Measurements from ENCODE around the gene LRRC32.

The LRRC32 gene

DNA sequence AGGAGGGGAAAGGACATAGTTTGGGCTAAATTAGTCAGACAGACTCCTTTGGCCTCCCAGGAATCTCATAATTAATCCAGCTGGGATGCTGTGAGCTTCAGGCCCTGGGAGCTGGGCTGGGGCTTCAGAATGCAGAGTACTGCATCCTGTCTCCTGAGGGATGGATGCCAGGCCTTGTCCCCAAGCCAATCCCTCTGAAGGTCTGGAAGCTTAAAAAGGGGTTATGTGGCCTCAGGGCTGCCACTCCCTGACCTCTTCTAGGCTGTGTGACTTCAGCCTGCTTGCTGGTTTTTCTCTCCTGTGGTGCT, 6.9 kb upstream of the LRRC32 start:
- no peak for DNase-seq

- DNase-seq: no peak
Observed at GRCh38 chr11:76676636-76677457, 6.3 kb upstream of the LRRC32 start.

- DNase-seq: no peak
Observed at GRCh38 chr11:76674517-76675400, 4.2 kb upstream of the LRRC32 start.

- DNase-seq: no peak
Observed at GRCh38 chr11:76673176-76674142, 2.9 kb upstream of the LRRC32 start.

GRCh38 chr11:76672431-76673175, 2.1 kb upstream of the LRRC32 start:
- no peak for DNase-seq

- no peak for DNase-seq
Observed at GRCh38 chr11:76671626-76672309, 1.2 kb upstream of the LRRC32 start.

GRCh38 chr11:76671237-76671592, 668 bp upstream of the LRRC32 start:
- DNase-seq: no peak

GRCh38 chr11:76669901-76670484, 554 bp downstream of the LRRC32 start:
- DNase-seq: no peak

DNA sequence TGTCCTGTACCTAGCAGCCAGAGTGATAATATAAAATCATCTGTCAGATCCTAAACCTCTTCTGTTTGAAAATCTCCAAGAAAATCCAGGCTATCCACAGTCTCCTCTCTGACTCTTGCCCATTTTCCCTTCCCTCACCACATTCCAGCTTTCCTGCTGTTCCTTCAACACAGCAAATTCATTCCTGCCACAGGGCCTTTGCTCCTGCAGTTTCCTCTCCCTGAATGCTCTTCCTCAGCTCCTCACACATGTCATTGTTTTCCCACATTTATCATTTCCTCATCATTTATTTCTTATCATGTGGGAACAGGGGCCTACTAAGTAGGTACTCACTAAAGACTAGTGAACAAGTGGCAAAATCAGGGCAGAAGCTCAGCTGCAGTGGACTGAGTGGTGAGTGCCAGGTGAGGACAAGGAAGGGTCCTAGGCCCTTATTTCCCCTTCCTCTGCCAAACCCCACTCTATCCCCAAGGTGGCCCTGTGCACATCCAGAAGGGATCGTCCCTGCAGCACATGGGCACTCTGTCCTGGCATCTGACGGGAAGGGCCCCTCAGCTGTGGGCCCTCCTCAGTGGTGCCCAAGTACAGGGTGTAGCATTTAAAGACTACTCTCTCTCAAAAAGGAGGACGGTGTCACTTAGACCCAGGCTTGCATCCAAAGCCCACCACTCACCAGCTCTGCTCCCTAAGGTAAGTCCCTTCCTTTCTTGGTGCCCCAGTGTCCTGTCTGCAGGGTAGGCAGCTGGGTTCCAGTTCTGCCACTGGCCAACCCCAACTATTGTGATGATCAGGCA, 2.0 kb downstream of the LRRC32 start:
- no peak for DNase-seq

DNA sequence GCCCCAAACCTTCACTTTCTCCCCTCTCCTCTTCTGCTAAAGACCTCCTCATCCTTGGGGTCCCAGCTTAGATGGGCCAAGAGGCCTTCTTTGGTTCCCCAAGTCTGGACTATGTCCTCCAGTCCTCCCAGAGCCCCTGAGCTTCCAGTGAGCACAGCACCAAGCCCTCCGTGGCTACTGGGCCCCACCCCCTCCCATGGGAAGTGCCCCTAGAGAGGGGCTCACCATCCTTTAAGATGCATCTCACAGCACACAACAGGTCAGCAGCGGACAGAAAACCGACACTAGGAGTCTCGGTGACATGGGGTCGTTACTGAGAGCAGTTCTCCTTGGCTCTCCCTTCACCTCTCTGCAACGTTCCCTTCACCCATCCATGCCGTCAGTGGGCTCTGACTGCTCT, 2.7 kb downstream of the LRRC32 start:
- no peak for DNase-seq

DNA sequence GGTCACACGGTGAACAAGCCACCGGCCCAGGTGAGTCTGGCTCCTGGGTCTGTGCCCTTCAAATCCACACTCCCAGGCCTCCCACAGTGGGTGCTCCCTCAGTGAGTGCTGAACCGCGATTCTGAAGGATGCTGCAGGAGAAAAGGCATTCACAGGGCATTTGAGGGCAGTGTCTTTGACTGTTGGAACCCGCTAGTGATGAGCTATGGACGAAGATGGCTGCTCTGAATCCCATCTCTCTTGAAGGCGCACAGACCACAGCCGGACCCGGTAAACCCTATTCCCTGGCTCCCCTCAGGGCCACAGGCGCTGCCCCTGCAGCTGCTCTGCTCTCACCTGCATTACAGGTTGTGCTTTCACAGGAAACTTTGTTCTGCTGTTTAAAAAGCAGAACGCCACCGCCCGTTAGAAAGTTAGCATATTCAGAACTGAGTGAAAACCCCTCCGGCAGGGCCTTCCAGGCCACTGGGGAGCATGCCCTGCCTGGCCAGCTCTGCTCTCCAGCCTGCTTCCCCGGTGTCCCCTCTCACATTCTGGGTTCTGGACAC, 3.2 kb downstream of the LRRC32 start:
- DNase-seq: no peak

GRCh38 chr11:76666830-76667229, 3.7 kb downstream of the LRRC32 start:
- no peak for DNase-seq

DNA sequence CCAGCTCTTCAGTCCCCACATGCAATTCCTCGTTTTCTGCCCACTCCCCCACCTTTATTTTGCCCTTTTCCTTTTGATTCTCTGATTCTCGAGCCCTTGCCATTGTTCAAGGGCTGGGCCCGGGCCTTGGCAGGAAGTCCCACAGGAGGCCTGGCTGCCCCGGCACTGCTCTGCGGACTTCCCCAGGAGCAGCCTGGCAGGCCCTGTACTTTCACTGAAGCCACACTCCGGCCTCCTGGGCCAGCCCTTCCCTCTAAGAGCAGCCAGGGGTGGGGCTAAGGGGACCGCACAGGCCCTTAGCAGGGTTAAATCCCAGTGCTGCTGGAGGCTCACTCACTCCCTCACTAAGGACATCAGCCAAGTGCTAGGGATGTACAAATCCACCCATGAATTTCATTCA, 4.1 kb downstream of the LRRC32 start:
- DNase-seq: no peak

DNA sequence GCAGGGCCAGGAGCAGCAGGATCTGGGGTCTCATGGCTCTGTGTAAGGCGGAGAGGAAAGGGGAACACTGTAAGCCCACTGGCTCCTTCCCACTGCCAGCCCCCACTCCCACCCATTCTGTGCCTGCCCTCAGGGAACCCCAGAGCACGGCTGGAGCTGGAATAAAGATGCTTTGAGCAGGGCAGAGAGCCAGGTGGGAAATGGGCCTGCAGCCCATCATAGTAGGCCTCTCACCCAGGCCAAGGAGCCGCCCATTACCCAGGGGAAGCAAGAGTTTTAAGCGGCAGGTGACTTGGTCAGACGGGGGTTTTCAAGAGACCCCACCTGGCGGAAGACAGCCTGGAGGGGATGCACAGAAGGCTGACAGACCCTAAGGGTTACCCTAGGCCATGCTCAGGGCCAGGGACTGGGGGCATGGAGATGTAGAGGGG, 4.6 kb downstream of the LRRC32 start:
- DNase-seq: no peak

DNA sequence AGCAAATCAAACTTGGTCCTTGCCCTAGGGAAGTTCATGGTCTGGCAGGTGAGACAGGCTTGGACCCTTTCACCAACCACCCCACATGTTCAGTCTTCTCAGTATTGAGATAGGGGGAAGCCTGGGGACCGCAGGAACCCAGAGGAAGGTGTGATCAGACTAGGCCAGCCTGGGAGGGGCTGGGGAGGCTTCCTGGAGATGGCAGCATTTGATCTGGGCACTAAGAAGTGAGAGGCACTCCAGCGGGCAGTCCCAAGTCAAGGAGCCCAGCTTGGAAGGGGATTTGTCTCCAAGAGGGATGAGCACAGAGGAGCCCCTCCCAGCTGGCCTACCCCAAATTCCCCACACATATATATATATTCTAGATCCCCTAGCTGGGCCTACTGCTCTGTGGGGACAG, 5.4 kb downstream of the LRRC32 start:
- DNase-seq: no peak

- DNase-seq: no peak
Observed at GRCh38 chr11:76664578-76665061, 5.9 kb downstream of the LRRC32 start.

DNA sequence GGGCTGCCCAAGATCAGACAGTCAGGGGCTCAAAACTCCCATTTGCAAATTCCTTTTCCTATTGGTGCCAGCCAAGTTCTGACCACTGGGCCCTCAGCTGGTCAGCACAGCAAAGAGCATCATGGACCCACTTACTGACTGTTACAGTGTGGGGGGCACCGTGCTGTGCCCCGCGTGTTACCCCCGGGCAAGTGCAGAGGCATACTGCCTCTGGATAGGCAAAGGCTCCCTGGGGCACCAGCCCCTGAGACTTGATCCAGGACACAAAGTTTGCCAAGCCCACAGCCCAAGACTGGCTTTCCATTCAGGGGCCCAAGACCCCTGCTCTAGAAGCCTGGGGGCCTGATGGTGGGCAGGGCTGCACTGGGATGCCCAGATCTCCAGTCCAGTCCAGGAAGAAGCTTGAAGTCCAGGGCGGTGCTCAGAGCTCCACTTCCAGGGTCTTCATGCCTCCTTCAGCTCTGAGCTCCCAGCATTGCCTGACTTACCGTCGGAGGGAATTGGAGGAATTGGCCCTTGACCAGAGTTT, 6.6 kb downstream of the LRRC32 start:
- no peak for DNase-seq

- no peak for DNase-seq
Observed at GRCh38 chr11:76663486-76663810, 7.1 kb downstream of the LRRC32 start.

GRCh38 chr11:76662656-76663485, 7.7 kb downstream of the LRRC32 start:
- no peak for DNase-seq
